ENCODE results near the gene STUB1. TPM values are rescaled to one million over a fixed set of nuclear protein-coding genes. Genes with fewer than 3 reads are reported as not detected.
A peak's percentile ranks its signal among the peaks of the same experiment; 100 is the strongest.

The STUB1 gene
- total and polyA plus RNA-seq, 9 donors, result 70.7 to 115 (median 98.8) TPM

GRCh38 chr16:678858-679813 lies 1.1 kb upstream of the STUB1 start:
- WGBS (ENCODE audit: insufficient coverage), result 21% methylated on average over 40 of the region's 52 CpGs
- H3K27me3 ChIP-seq (ENCODE audit: control insufficient read depth, insufficient read depth, low read length), result peaks cover 29% of the 10 kb centered on the region
- DNase-seq, result peak; percentile 85
- peaks cover 48% of the 10 kb centered on the region for H3K4me1 ChIP-seq (ENCODE audit: control insufficient read depth, insufficient read depth, low read length)
- peak overlapping the region; percentile 49 for H3K4me3 ChIP-seq (ENCODE audit: low read length)
- H3K36me3 ChIP-seq (ENCODE audit: control insufficient read depth, insufficient read depth, low read length), result peaks cover 29% of the 10 kb centered on the region
- no peaks in the 10 kb centered on the region for H3K9me3 ChIP-seq (replicated peaks; ENCODE audit: control insufficient read depth, low read depth, low read length)
- peak overlapping the region; percentile 80 for H3K27ac ChIP-seq (ENCODE audit: low read length)

- Histone ChIP-seq H3K27me3 (ENCODE audit: control insufficient read depth, insufficient read depth, low read length) (peaks cover 22% of the 10 kb centered on the region), H3K27ac (ENCODE audit: low read length) (peak overlapping the region; percentile 62), H3K4me1 (ENCODE audit: control insufficient read depth, insufficient read depth, low read length) (peaks cover 49% of the 10 kb centered on the region), H3K9me3 (replicated peaks; ENCODE audit: control insufficient read depth, low read depth, low read length) (no peaks in the 10 kb centered on the region), H3K36me3 (ENCODE audit: control insufficient read depth, insufficient read depth, low read length) (peaks cover 30% of the 10 kb centered on the region), H3K4me3 (ENCODE audit: low read length) (peak overlapping the region; percentile 77)
- no peak for DNase-seq
- under 1% methylated on average over 32 of the region's 38 CpGs for WGBS (ENCODE audit: insufficient coverage)
Observed at GRCh38 chr16:680625-680945, 375 bp downstream of the STUB1 start.

GRCh38 chr16:680967-681745 lies 946 bp downstream of the STUB1 start:
- Histone ChIP-seq H3K4me1 (ENCODE audit: control insufficient read depth, insufficient read depth, low read length) (peaks cover 44% of the 10 kb centered on the region), H3K9me3 (replicated peaks; ENCODE audit: control insufficient read depth, low read depth, low read length) (no peaks in the 10 kb centered on the region), H3K27me3 (ENCODE audit: control insufficient read depth, insufficient read depth, low read length) (peaks cover 17% of the 10 kb centered on the region), H3K4me3 (ENCODE audit: low read length) (peak overlapping the region; percentile 77), H3K36me3 (ENCODE audit: control insufficient read depth, insufficient read depth, low read length) (peaks cover 35% of the 10 kb centered on the region), H3K27ac (ENCODE audit: low read length) (peak overlapping the region; percentile 62)
- DNase-seq, result no peak
- WGBS (ENCODE audit: insufficient coverage), result 43% methylated on average over 39 of the region's 44 CpGs

GRCh38 chr16:681746-682427 lies 1.7 kb downstream of the STUB1 start:
- H3K27me3 ChIP-seq (ENCODE audit: control insufficient read depth, insufficient read depth, low read length), result peaks cover 13% of the 10 kb centered on the region
- no peaks in the 10 kb centered on the region for H3K9me3 ChIP-seq (replicated peaks; ENCODE audit: control insufficient read depth, low read depth, low read length)
- peaks cover 43% of the 10 kb centered on the region for H3K36me3 ChIP-seq (ENCODE audit: control insufficient read depth, insufficient read depth, low read length)
- no peak overlapping the region for H3K27ac ChIP-seq (ENCODE audit: low read length)
- H3K4me3 ChIP-seq (ENCODE audit: low read length), result no peak overlapping the region
- peaks cover 44% of the 10 kb centered on the region for H3K4me1 ChIP-seq (ENCODE audit: control insufficient read depth, insufficient read depth, low read length)
- 84% methylated on average over 19 of the region's 28 CpGs for WGBS (ENCODE audit: insufficient coverage)
- no peak for DNase-seq

GRCh38 chr16:682493-683395 lies 2.5 kb downstream of the STUB1 start:
- Histone ChIP-seq H3K27ac (ENCODE audit: low read length) (no peak overlapping the region), H3K27me3 (ENCODE audit: control insufficient read depth, insufficient read depth, low read length) (peaks cover 5% of the 10 kb centered on the region), H3K4me3 (ENCODE audit: low read length) (no peak overlapping the region), H3K4me1 (ENCODE audit: control insufficient read depth, insufficient read depth, low read length) (peaks cover 44% of the 10 kb centered on the region), H3K36me3 (ENCODE audit: control insufficient read depth, insufficient read depth, low read length) (peaks cover 50% of the 10 kb centered on the region), H3K9me3 (replicated peaks; ENCODE audit: control insufficient read depth, low read depth, low read length) (no peaks in the 10 kb centered on the region)
- no peak for DNase-seq
- 80% methylated on average over 35 of the region's 36 CpGs for WGBS (ENCODE audit: insufficient coverage)

GRCh38 chr16:683396-684070 lies 3.3 kb downstream of the STUB1 start:
- H3K4me3 ChIP-seq (ENCODE audit: low read length), result peak overlapping the region; percentile 61
- peaks cover 44% of the 10 kb centered on the region for H3K4me1 ChIP-seq (ENCODE audit: control insufficient read depth, insufficient read depth, low read length)
- no peak for DNase-seq
- H3K27me3 ChIP-seq (ENCODE audit: control insufficient read depth, insufficient read depth, low read length), result no peaks in the 10 kb centered on the region
- H3K36me3 ChIP-seq (ENCODE audit: control insufficient read depth, insufficient read depth, low read length), result peaks cover 50% of the 10 kb centered on the region
- 4% methylated on average over 45 of the region's 57 CpGs for WGBS (ENCODE audit: insufficient coverage)
- H3K27ac ChIP-seq (ENCODE audit: low read length), result no peak overlapping the region
- H3K9me3 ChIP-seq (replicated peaks; ENCODE audit: control insufficient read depth, low read depth, low read length), result no peaks in the 10 kb centered on the region

- peak; percentile 98 for DNase-seq
- no peaks in the 10 kb centered on the region for H3K9me3 ChIP-seq (replicated peaks; ENCODE audit: control insufficient read depth, low read depth, low read length)
- WGBS (ENCODE audit: insufficient coverage), result 3% methylated on average over 91 of the region's 91 CpGs
- H3K27ac ChIP-seq (ENCODE audit: low read length), result peak within 1 kb of the TSS; percentile 42
- H3K4me3 ChIP-seq (ENCODE audit: low read length), result peak within 1 kb of the TSS; percentile 61
- H3K36me3 ChIP-seq (ENCODE audit: control insufficient read depth, insufficient read depth, low read length), result peaks cover 50% of the 10 kb centered on the region
- H3K4me1 ChIP-seq (ENCODE audit: control insufficient read depth, insufficient read depth, low read length), result peaks cover 42% of the 10 kb centered on the region
- H3K27me3 ChIP-seq (ENCODE audit: control insufficient read depth, insufficient read depth, low read length), result no peaks in the 10 kb centered on the region
Observed at GRCh38 chr16:684071-684794, 4.0 kb downstream of the STUB1 start, which contains the start of gene JMJD8. Gene JMJD8, minus strand, starts transcription at chr16:684334. Its CDS starts 15 bp downstream, at chr16:684319.

- H3K9me3 ChIP-seq (replicated peaks; ENCODE audit: control insufficient read depth, low read depth, low read length), result no peaks in the 10 kb centered on the region
- peak; percentile 41 for DNase-seq
- peak overlapping the region; percentile 61 for H3K4me3 ChIP-seq (ENCODE audit: low read length)
- no peaks in the 10 kb centered on the region for H3K27me3 ChIP-seq (ENCODE audit: control insufficient read depth, insufficient read depth, low read length)
- WGBS (ENCODE audit: insufficient coverage), result 88% methylated on average over 61 of the region's 61 CpGs
- peaks cover 45% of the 10 kb centered on the region for H3K4me1 ChIP-seq (ENCODE audit: control insufficient read depth, insufficient read depth, low read length)
- H3K36me3 ChIP-seq (ENCODE audit: control insufficient read depth, insufficient read depth, low read length), result peaks cover 50% of the 10 kb centered on the region
- H3K27ac ChIP-seq (ENCODE audit: low read length), result no peak overlapping the region
Observed at GRCh38 chr16:684961-685696, 4.9 kb downstream of the STUB1 start.

Data from muscle of leg (tissue), 11 donors.